GM10248 (cell line): Measurements from ENCODE around the gene ARHGAP15.

Source experiments
- CTCF ChIA-PET: fragments of 300-600 bp; sonication (Branson Sonifier 250); formaldehyde crosslinking; extraction: SDS; loops from one replicate; lab custom pipeline; 2021; ENCODE audit warnings: antibody characterized with exemption; lab: Yijun Ruan, JAX
- POLR2A ChIA-PET: fragments of 350-650 bp; sonication (Branson Sonifier 250); formaldehyde crosslinking; extraction: SDS; loops from one replicate; lab custom pipeline; 2020; ENCODE audit warnings: antibody characterized with exemption; lab: Yijun Ruan, JAX
- DNase-seq: peaks from one replicate; pipeline ENCODE4 v3.0.0; 2012; ENCODE audit errors: extremely low spot score
- CTCF ChIP-seq: IDR thresholded peaks from 2 replicates; pipeline ENCODE4 v1.5.1; 2012; ENCODE audit warnings: mild to moderate bottlenecking, low read depth; ENCODE audit errors: extremely low read depth, missing control alignments, control extremely low read depth

Gene ARHGAP15

GRCh38 chr2:143808166-143808565 is 678.9 kb downstream of the ARHGAP15 start:
- POLR2A ChIA-PET: no interaction called here
- CTCF ChIA-PET: no interaction called here
- no peak for DNase-seq
- TF ChIP-seq CTCF: no peak

- CTCF ChIA-PET: interaction anchor here (1.1 to 2.4 kb wide), 2 partner anchors 12 to 17 kb away, joined by 3 to 11 read pairs; no protein-coding TSS in a partner anchor
- POLR2A ChIA-PET: no interaction called here
- TF ChIP-seq CTCF: no peak
- no peak for DNase-seq
These were observed 685.9 kb downstream of the ARHGAP15 start for GRCh38 chr2:143815082-143815481.

- ChIA-PET POLR2A (no interaction called here), CTCF (interaction anchor here (0.8 kb wide), 1 partner anchor 11 kb away, joined by 3 read pairs; no protein-coding TSS in a partner anchor)
- no peak for DNase-seq
- TF ChIP-seq CTCF: no peak
These were observed 687.7 kb downstream of the ARHGAP15 start for GRCh38 chr2:143816916-143817315.
